ENCODE results near the gene PTPRN2. TPM values are rescaled to one million over a fixed set of nuclear protein-coding genes. Genes with fewer than 3 reads are reported as not detected.

Gene PTPRN2
- polyA plus RNA-seq, 1 experiment, result 0.02 TPM

DNA sequence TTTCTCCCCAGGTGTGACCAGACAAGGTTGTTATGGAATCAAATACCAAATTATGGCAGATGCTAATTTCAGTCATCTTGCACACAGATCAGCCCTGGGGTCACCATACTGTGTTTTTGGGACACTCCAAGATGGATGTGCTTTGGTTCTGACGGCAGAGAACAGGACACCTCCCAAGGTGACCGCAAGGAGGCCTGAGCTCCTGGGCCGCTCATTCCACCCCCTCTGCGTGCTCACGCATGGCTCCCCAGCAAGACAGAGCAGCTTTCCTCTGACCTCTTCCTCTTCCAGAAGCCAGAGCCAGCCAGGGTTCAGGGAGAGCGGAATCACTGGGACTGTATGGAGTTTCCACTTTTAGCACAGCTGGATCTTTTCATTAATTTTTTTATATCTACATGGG lies 848.0 kb downstream of the PTPRN2 start:
- H3K27me3 ChIP-seq (ENCODE audit: control insufficient read depth, insufficient read depth, low read length), result no peaks in the 10 kb centered on the region
- no peak overlapping the region for H3K27ac ChIP-seq (ENCODE audit: low read depth, low read length)
- peaks cover 90% of the 10 kb centered on the region for H3K9me3 ChIP-seq (ENCODE audit: control insufficient read depth, insufficient read depth, low read length)
- TF ChIP-seq, protein P1, sequence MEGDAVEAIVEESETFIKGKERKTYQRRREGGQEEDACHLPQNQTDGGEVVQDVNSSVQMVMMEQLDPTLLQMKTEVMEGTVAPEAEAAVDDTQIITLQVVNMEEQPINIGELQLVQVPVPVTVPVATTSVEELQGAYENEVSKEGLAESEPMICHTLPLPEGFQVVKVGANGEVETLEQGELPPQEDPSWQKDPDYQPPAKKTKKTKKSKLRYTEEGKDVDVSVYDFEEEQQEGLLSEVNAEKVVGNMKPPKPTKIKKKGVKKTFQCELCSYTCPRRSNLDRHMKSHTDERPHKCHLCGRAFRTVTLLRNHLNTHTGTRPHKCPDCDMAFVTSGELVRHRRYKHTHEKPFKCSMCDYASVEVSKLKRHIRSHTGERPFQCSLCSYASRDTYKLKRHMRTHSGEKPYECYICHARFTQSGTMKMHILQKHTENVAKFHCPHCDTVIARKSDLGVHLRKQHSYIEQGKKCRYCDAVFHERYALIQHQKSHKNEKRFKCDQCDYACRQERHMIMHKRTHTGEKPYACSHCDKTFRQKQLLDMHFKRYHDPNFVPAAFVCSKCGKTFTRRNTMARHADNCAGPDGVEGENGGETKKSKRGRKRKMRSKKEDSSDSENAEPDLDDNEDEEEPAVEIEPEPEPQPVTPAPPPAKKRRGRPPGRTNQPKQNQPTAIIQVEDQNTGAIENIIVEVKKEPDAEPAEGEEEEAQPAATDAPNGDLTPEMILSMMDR (IDR thresholded peaks at IDR 0.05; ENCODE audit: low read depth, low read length), result no peak
- POLR2A ChIA-PET, result no interaction called here
- no peak overlapping the region for H3K4me3 ChIP-seq (ENCODE audit: low read depth, low read length)
- no peak for DNase-seq (ENCODE audit: low read depth, low spot score)
- CTCF ChIA-PET, result no interaction called here

DNA sequence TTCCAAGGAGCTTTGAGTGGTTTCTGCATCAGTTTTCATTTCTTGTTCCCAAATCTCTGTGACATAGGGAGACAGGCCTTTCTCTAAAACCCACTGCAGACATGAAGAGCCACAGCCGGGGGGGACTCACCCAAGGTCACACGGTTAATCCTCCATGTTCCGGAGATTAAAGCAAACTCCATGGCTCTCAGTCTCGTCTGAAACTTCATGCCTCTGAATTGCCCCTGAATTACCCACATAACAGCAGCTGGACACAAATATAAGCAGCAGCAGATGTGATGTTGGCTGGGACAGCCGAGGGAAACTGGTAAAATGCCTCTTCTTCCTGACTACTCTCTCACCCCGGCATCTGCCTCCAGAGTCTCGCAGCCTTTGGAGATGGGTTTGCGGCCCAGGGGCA lies 848.6 kb downstream of the PTPRN2 start:
- ChIA-PET POLR2A (no interaction called here), CTCF (no interaction called here)
- TF ChIP-seq, protein P1 (IDR thresholded peaks at IDR 0.05; ENCODE audit: low read depth, low read length), result no peak
- no peak for DNase-seq (ENCODE audit: low read depth, low spot score)
- H3K9me3 ChIP-seq (ENCODE audit: control insufficient read depth, insufficient read depth, low read length), result peaks cover 91% of the 10 kb centered on the region
- H3K27me3 ChIP-seq (ENCODE audit: control insufficient read depth, insufficient read depth, low read length), result no peaks in the 10 kb centered on the region
- H3K4me3 ChIP-seq (ENCODE audit: low read depth, low read length), result no peak overlapping the region
- no peak overlapping the region for H3K27ac ChIP-seq (ENCODE audit: low read depth, low read length)

DNA sequence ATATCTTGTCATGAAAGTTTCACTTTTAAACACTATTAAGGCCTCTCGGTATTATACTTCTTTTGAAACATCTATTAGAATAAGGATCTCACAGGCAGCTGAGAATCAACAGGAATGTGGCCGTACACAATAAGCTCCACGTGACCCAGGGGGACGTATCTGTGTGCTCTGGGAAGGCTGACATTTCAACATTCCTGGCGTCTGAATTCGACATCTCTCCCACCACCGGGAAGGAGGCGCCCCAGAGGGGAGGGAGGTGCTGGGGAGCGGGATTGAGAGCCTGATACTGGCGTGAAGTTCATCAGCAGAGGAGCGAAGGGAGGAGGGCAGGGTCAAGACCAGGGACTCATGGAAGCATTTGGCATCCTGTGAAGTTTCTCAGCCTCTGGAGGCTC lies 849.6 kb downstream of the PTPRN2 start:
- DNase-seq (ENCODE audit: low read depth, low spot score), result no peak
- TF ChIP-seq, protein P1 (IDR thresholded peaks at IDR 0.05; ENCODE audit: low read depth, low read length), result no peak
- Histone ChIP-seq H3K4me3 (ENCODE audit: low read depth, low read length) (no peak overlapping the region), H3K27ac (ENCODE audit: low read depth, low read length) (no peak overlapping the region), H3K9me3 (ENCODE audit: control insufficient read depth, insufficient read depth, low read length) (peaks cover 83% of the 10 kb centered on the region), H3K27me3 (ENCODE audit: control insufficient read depth, insufficient read depth, low read length) (no peaks in the 10 kb centered on the region)
- CTCF ChIA-PET, result no interaction called here
- POLR2A ChIA-PET, result no interaction called here

DNA sequence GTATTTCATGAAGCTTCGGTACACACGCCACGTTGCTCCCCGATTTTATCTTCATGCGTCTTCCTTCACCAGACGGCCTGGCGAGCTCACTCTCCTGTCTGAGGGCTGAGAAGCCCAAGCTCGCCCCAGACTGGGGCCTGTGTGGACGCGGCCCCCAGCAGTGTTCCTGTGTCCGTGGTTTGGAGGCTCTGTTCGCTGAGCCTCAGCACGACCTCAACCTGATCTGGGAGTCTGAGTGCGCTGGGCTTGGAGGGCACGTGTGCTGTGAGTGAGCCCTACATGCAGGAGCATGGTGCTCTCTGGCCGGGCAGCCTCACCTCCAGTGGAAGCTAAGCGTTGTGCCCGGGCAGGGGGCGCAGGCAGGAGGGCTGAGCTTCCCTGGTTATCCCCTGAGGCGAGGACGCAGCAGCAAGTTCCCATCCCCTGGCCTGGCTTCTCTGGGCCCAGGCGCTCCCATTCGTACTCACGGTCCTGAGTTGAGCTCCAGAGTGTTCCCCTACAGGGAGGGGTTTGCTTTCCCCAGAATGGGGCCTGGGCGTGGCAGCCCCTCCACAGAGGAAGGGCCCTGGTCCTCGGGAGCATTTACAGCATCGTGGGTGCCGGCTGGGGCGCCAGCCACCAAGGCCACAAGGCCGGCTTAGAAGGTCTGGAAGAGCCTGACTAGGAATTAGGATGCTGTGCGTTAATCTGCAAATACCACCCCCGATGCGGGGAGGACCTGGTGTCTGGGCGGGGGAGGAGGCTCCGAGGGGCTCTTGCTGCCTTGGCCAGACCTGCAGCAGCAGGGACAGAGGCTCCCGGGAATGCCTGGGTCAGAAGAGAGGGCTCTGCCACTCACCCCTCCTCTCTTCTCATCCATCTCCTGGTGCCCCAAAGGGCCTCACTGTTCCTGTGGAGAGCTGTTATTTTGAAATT lies 850.2 kb downstream of the PTPRN2 start:
- no peak for DNase-seq (ENCODE audit: low read depth, low spot score)
- no peak overlapping the region for H3K27ac ChIP-seq (ENCODE audit: low read depth, low read length)
- CTCF ChIA-PET, result no interaction called here
- H3K27me3 ChIP-seq (ENCODE audit: control insufficient read depth, insufficient read depth, low read length), result no peaks in the 10 kb centered on the region
- POLR2A ChIA-PET, result no interaction called here
- peaks cover 79% of the 10 kb centered on the region for H3K9me3 ChIP-seq (ENCODE audit: control insufficient read depth, insufficient read depth, low read length)
- no peak overlapping the region for H3K4me3 ChIP-seq (ENCODE audit: low read depth, low read length)
- TF ChIP-seq, protein P1 (IDR thresholded peaks at IDR 0.05; ENCODE audit: low read depth, low read length), result no peak

DNA sequence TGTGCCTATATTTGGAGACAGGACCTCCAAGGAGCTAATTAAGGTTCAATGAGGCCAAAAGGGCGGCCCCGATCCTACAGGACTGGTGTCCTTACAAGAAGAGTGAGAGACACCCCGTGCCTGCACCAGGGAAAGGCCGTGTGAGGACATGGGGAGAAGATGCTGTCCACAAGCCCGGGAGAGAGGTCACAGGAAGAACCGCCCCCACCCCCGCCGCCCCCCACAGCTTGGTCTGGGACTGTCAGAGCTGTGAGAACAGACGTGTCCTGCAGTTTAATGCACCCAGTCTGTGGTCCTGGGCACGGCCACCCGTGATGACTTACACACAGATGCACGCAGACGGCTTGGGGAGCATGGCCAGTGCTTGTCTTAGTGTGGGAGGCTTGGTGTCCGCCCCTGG lies 851.3 kb downstream of the PTPRN2 start:
- POLR2A ChIA-PET, result no interaction called here
- no peaks in the 10 kb centered on the region for H3K27me3 ChIP-seq (ENCODE audit: control insufficient read depth, insufficient read depth, low read length)
- CTCF ChIA-PET, result no interaction called here
- TF ChIP-seq, protein P1 (IDR thresholded peaks at IDR 0.05; ENCODE audit: low read depth, low read length), result no peak
- no peak for DNase-seq (ENCODE audit: low read depth, low spot score)
- no peak overlapping the region for H3K4me3 ChIP-seq (ENCODE audit: low read depth, low read length)
- peaks cover 76% of the 10 kb centered on the region for H3K9me3 ChIP-seq (ENCODE audit: control insufficient read depth, insufficient read depth, low read length)
- no peak overlapping the region for H3K27ac ChIP-seq (ENCODE audit: low read depth, low read length)
